GM18858 (cell line): ENCODE results near the gene F12.
"Not testable (repeated sequence)": the region's sequence is repeated elsewhere in the genome, so short reads cannot be mapped to it uniquely, and the experiment has no call there.

Experiments used
- ATAC-seq: cut with Tn5 transposase; IDR thresholded peaks from one replicate; pipeline ENCODE4 v1.9.1; 2021; ENCODE audit not compliant: unreplicated experiment

F12 gene

GRCh38 chr5:177417081-177417480 is 7.7 kb upstream of the F12 start:
- not testable (repeated sequence) for ATAC-seq

GRCh38 chr5:177414481-177414880 is 5.1 kb upstream of the F12 start:
- ATAC-seq = no peak

GRCh38 chr5:177412603-177413233 is 3.4 kb upstream of the F12 start:
- ATAC-seq = no peak

- no peak for ATAC-seq
Observed at GRCh38 chr5:177410575-177410974, 1.2 kb upstream of the F12 start.

- no peak for ATAC-seq
Observed at GRCh38 chr5:177405805-177406204, 3.6 kb downstream of the F12 start.

GRCh38 chr5:177405312-177405711 is 4.1 kb downstream of the F12 start:
- ATAC-seq = no peak

- no peak for ATAC-seq
Observed at GRCh38 chr5:177404641-177405179, 4.7 kb downstream of the F12 start.

GRCh38 chr5:177403792-177404640 is 5.3 kb downstream of the F12 start:
- peak; percentile 56 for ATAC-seq

GRCh38 chr5:177403102-177403791 is 6.1 kb downstream of the F12 start:
- no peak for ATAC-seq

GRCh38 chr5:177402271-177403043 is 6.9 kb downstream of the F12 start:
- no peak for ATAC-seq

- ATAC-seq = no peak
Observed at GRCh38 chr5:177399997-177400868, 9.1 kb downstream of the F12 start, which contains the start of gene PFN3. Gene PFN3 (minus strand): TSS chr5:177400661. CDS start chr5:177400576, 85 bp downstream.

- no peak for ATAC-seq
Observed at GRCh38 chr5:177397875-177398390, 11.4 kb downstream of the F12 start.

GRCh38 chr5:177396807-177397206 is 12.6 kb downstream of the F12 start:
- ATAC-seq = no peak

- ATAC-seq = no peak
Observed at GRCh38 chr5:177396078-177396477, 13.3 kb downstream of the F12 start.

- ATAC-seq = no peak
Observed at GRCh38 chr5:177393990-177394389, 15.4 kb downstream of the F12 start.

- ATAC-seq = no peak
Observed at GRCh38 chr5:177393206-177393765, 16.1 kb downstream of the F12 start.

- ATAC-seq = no peak
Observed at GRCh38 chr5:177392765-177393164, 16.6 kb downstream of the F12 start.

- no peak for ATAC-seq
Observed at GRCh38 chr5:177390363-177391300, 18.7 kb downstream of the F12 start.
